Gastroesophageal sphincter (tissue), 3 donors: ENCODE measurements around the gene ATP12A.

Experiments
- CTCF ChIP-seq, 4 experiments: fragments of 200-600 bp in 2 of 4; fragments of 450-650 bp in 2 of 4; sonication (generic) in 1 of 4; IDR thresholded peaks; one replicate each; pipeline ENCODE4 v1.5.1; 2017 to 2019; ENCODE audit warnings: antibody characterized with exemption in 4 of 4, mild to moderate bottlenecking in 2 of 4, moderate library complexity in 2 of 4
- EP300 ChIP-seq: sonication (generic); formaldehyde crosslinking; IDR thresholded peaks from one replicate; pipeline ENCODE4 v1.6.1; 2017; ENCODE audit warnings: antibody characterized with exemption, mild to moderate bottlenecking
- POLR2A ChIP-seq, 2 donors: fragments of 450-650 bp; IDR thresholded peaks; one replicate each; pipeline ENCODE4 v1.6.1; 2017; ENCODE audit warnings: antibody characterized with exemption in 2 of 2, mild to moderate bottlenecking in 2 of 2, moderate library complexity in 1 of 2

- TF ChIP-seq CTCF (IDR thresholded peaks at IDR 0.05) (no peak), POLR2A (IDR thresholded peaks at IDR 0.05) (no peak), EP300 (no peak)
Observed at GRCh38 chr13:24740014-24740890, 60.0 kb downstream of the ATP12A start.
